Stromal cell of bone marrow (primary cell): Measurements from ENCODE around the gene COL4A2.

Source experiments
- DNase-seq: peaks from one replicate; pipeline ENCODE4 v3.0.0-alpha.2; 2012; ENCODE audit warnings: low read depth

Gene COL4A2

GRCh38 chr13:110290826-110291225 is 16.3 kb upstream of the COL4A2 start:
- no peak for DNase-seq

- no peak for DNase-seq
Measured at GRCh38 chr13:110291286-110291685, 15.8 kb upstream of the COL4A2 start.

GRCh38 chr13:110293037-110293436 is 14.0 kb upstream of the COL4A2 start:
- DNase-seq = no peak

- no peak for DNase-seq
Measured at GRCh38 chr13:110293649-110294048, 13.4 kb upstream of the COL4A2 start.

GRCh38 chr13:110294146-110294545 is 12.9 kb upstream of the COL4A2 start:
- DNase-seq = no peak

- DNase-seq = no peak
Measured at GRCh38 chr13:110294622-110295021, 12.5 kb upstream of the COL4A2 start.

GRCh38 chr13:110297011-110297410 is 10.1 kb upstream of the COL4A2 start:
- DNase-seq = no peak

- no peak for DNase-seq
Measured at GRCh38 chr13:110297766-110298504, 9.1 kb upstream of the COL4A2 start.

- DNase-seq = no peak
Measured at GRCh38 chr13:110298505-110299282, 8.4 kb upstream of the COL4A2 start.

GRCh38 chr13:110299283-110299840 is 7.7 kb upstream of the COL4A2 start:
- no peak for DNase-seq

GRCh38 chr13:110300090-110300815 is 6.8 kb upstream of the COL4A2 start:
- no peak for DNase-seq

GRCh38 chr13:110301083-110301482 is 6.0 kb upstream of the COL4A2 start:
- DNase-seq = no peak

GRCh38 chr13:110301606-110302553 is 5.2 kb upstream of the COL4A2 start:
- no peak for DNase-seq

- DNase-seq = no peak
Measured at GRCh38 chr13:110302997-110303396, 4.1 kb upstream of the COL4A2 start.

GRCh38 chr13:110303644-110304043 is 3.4 kb upstream of the COL4A2 start:
- DNase-seq = no peak

GRCh38 chr13:110304256-110304655 is 2.8 kb upstream of the COL4A2 start:
- DNase-seq = peak; percentile 86

- DNase-seq = no peak
Measured at GRCh38 chr13:110305001-110305400, 2.1 kb upstream of the COL4A2 start.

GRCh38 chr13:110305544-110305943 is 1.5 kb upstream of the COL4A2 start:
- no peak for DNase-seq

- no peak for DNase-seq
Measured at GRCh38 chr13:110305949-110306339, 1.1 kb upstream of the COL4A2 start.

GRCh38 chr13:110306340-110306959 is 634 bp upstream of the COL4A2 start:
- no peak for DNase-seq
